ENCODE results near the gene MROH2B.

- TF ChIP-seq CTCF (IDR thresholded peaks at IDR 0.05; ENCODE audit: low read length) (no peak), EZH2phosphoT487 (IDR thresholded peaks at IDR 0.05; ENCODE audit: low read length) (no peak), EZH2 (optimal IDR thresholded peaks at IDR 0.05; ENCODE audit: low read depth, low read length) (no peak)
Observed at GRCh38 chr5:40999142-40999541, 72.0 kb downstream of the MROH2B start.

Data from MM.1S (cell line).